PC-9 (cell line): ENCODE data around the gene PDLIM7. TPM values are rescaled to one million over a fixed set of nuclear protein-coding genes. Genes with fewer than 3 reads are reported as not detected.

Experiments used
- BruUV-seq: library from RNA; stranded (reverse); fragments of 400-500 nt; replicated peaks from 2 replicates; lab custom pipeline; 2021; lab: Mats Ljungman, UMichigan
- CTCF ChIA-PET: fragments of 300-600 bp; sonication (Branson Sonifier 250); formaldehyde crosslinking; loops from one replicate; lab custom pipeline; 2022; ENCODE audit warnings: antibody characterized with exemption; lab: Charles Lee
- POLR2A ChIA-PET: fragments of 300-600 bp; sonication (Branson Sonifier 250); formaldehyde crosslinking; loops from one replicate; lab custom pipeline; 2022; ENCODE audit warnings: antibody characterized with exemption; ENCODE audit not compliant: unreplicated experiment; lab: Charles Lee
- DNase-seq, 2 experiments: peaks; one replicate each; pipeline versions ENCODE4 v3.0.0 to v3.0.0-alpha.2; 2015 to 2022; ENCODE audit warnings: mixed read lengths in 1 of 2
- H2AFZ ChIP-seq: fragments of 200-600 bp; sonication (generic); 2 replicates; pipeline ENCODE4 v1.8.1; 2017; ENCODE audit warnings: antibody characterized with exemption
- H3F3A ChIP-seq: fragments of 200-600 bp; sonication (generic); 2 replicates; pipeline ENCODE4 v1.8.1; 2017; ENCODE audit warnings: antibody characterized with exemption, mild to moderate bottlenecking, low read depth; ENCODE audit not compliant: insufficient read depth
- H3K27ac ChIP-seq: fragments of 200-600 bp; sonication (generic); 2 replicates; pipeline ENCODE4 v1.6.1; 2016; ENCODE audit warnings: mixed run types
- H3K27me3 ChIP-seq: fragments of 200-600 bp; sonication (generic); 2 replicates; pipeline ENCODE4 v1.6.1; 2016; ENCODE audit warnings: low read depth, mixed run types; ENCODE audit not compliant: insufficient read depth
- H3K36me3 ChIP-seq: fragments of 200-600 bp; sonication (generic); 2 replicates; pipeline ENCODE4 v1.6.1; 2016; ENCODE audit warnings: low read depth, mixed run types
- H3K4me1 ChIP-seq: fragments of 200-600 bp; sonication (generic); replicated peaks from 2 replicates; pipeline ENCODE4 v1.6.1; 2016; ENCODE audit warnings: mixed run types; ENCODE audit not compliant: insufficient read depth
- H3K4me2 ChIP-seq: fragments of 200-600 bp; sonication (generic); 2 replicates; pipeline ENCODE4 v1.6.1; 2017; ENCODE audit warnings: mixed run types
- H3K4me3 ChIP-seq: fragments of 200-600 bp; sonication (generic); 2 replicates; pipeline ENCODE4 v1.6.1; 2016; ENCODE audit warnings: mixed run types
- H3K79me2 ChIP-seq: fragments of 200-600 bp; sonication (generic); 2 replicates; pipeline ENCODE4 v1.6.1; 2017; ENCODE audit warnings: low read depth, mixed run types
- H3K9me2 ChIP-seq: fragments of 200-600 bp; sonication (generic); 2 replicates; pipeline ENCODE4 v1.8.1; 2017; ENCODE audit warnings: mild to moderate bottlenecking; ENCODE audit not compliant: insufficient read depth
- H3K9me3 ChIP-seq: fragments of 200-600 bp; sonication (generic); 2 replicates; pipeline ENCODE4 v1.8.1; 2016; ENCODE audit warnings: low read depth; ENCODE audit not compliant: insufficient read depth
- H4K20me1 ChIP-seq: fragments of 200-600 bp; sonication (generic); 2 replicates; pipeline ENCODE4 v1.8.1; 2017; ENCODE audit not compliant: insufficient read depth
- EZH2 ChIP-seq: fragments of 200-600 bp; sonication (generic); IDR thresholded peaks from 2 replicates; pipeline ENCODE4 v1.8.0; 2017; ENCODE audit warnings: antibody characterized with exemption, low read depth
- intact Hi-C: fragments of 100-400 bp; cut with micrococcal nuclease; formaldehyde crosslinking; loops from one replicate; pipeline ENCODE4 v1.10.0; 2022; ENCODE audit not compliant: unreplicated experiment
- total RNA-seq: library from RNA; stranded (reverse); gene quantifications from 2 replicates; pipeline ENCODE4 v1.2.3, GENCODE V29; 2021
- TF ChIP-seq, protein P1 (sequence below): fragments of 200-600 bp; sonication (generic); conservative IDR thresholded peaks from 2 replicates; pipeline ENCODE4 v1.6.1; 2017; ENCODE audit warnings: mixed run types, antibody characterized with exemption, mild to moderate bottlenecking, moderate library complexity

The PDLIM7 gene
- total RNA-seq, 1 experiment from 2014 or later, result 167 TPM

- 0 out of 2 replicates have a peak, but pooled peaks cover 9% of the 10 kb centered on the region for H3K79me2 ChIP-seq
- H3K4me3 ChIP-seq, result no peak overlapping the region
- TF ChIP-seq, protein P1, sequence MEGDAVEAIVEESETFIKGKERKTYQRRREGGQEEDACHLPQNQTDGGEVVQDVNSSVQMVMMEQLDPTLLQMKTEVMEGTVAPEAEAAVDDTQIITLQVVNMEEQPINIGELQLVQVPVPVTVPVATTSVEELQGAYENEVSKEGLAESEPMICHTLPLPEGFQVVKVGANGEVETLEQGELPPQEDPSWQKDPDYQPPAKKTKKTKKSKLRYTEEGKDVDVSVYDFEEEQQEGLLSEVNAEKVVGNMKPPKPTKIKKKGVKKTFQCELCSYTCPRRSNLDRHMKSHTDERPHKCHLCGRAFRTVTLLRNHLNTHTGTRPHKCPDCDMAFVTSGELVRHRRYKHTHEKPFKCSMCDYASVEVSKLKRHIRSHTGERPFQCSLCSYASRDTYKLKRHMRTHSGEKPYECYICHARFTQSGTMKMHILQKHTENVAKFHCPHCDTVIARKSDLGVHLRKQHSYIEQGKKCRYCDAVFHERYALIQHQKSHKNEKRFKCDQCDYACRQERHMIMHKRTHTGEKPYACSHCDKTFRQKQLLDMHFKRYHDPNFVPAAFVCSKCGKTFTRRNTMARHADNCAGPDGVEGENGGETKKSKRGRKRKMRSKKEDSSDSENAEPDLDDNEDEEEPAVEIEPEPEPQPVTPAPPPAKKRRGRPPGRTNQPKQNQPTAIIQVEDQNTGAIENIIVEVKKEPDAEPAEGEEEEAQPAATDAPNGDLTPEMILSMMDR, result no peak
- no peak for TF ChIP-seq EZH2
- ChIA-PET CTCF (interaction anchor here (0.7 kb wide), 1 partner anchor 14 kb away, joined by 3 read pairs; no protein-coding TSS in a partner anchor), POLR2A (no interaction called here)
- H3K36me3 ChIP-seq, result peaks cover 5% of the 10 kb centered on the region; the same call in 1 of the 2 replicates
- H3F3A ChIP-seq, result peaks cover 6% of the 10 kb centered on the region; the same call in 1 of the 2 replicates
- no peaks in the 10 kb centered on the region for H3K9me2 ChIP-seq
- H3K27me3 ChIP-seq, result no peaks in the 10 kb centered on the region
- no peak overlapping the region for H3K4me2 ChIP-seq
- BruUV-seq, result no TSS peak
- H3K27ac ChIP-seq, result no peak overlapping the region
- H4K20me1 ChIP-seq, result no peaks in the 10 kb centered on the region
- H3K9me3 ChIP-seq, result no peaks in the 10 kb centered on the region
- H3K4me1 ChIP-seq, result peaks cover 7% of the 10 kb centered on the region
- intact Hi-C loops, result no loop called here
- no peak for DNase-seq
- H2AFZ ChIP-seq, result no peak overlapping the region
These were observed 26.5 kb upstream of the PDLIM7 start for GRCh38 chr5:177523711-177524538.

GRCh38 chr5:177520916-177521513, 23.6 kb upstream of the PDLIM7 start:
- Histone ChIP-seq H3K27me3 (no peaks in the 10 kb centered on the region), H3K36me3 (peaks cover 5% of the 10 kb centered on the region; the same call in 1 of the 2 replicates), H3K27ac (no peak overlapping the region), H3F3A (peaks cover 7% of the 10 kb centered on the region; the same call in 1 of the 2 replicates), H2AFZ (no peak overlapping the region), H4K20me1 (no peaks in the 10 kb centered on the region), H3K9me2 (no peaks in the 10 kb centered on the region), H3K4me3 (no peak overlapping the region), H3K9me3 (no peaks in the 10 kb centered on the region), H3K4me1 (peaks cover 10% of the 10 kb centered on the region), H3K79me2 (peaks cover 17% of the 10 kb centered on the region), H3K4me2 (no peak overlapping the region)
- TF ChIP-seq, protein P1, result no peak
- TF ChIP-seq EZH2, result no peak
- ChIA-PET CTCF (no interaction called here), POLR2A (no interaction called here)
- no TSS peak for BruUV-seq
- DNase-seq, result no peak
- intact Hi-C loops, result no loop called here

GRCh38 chr5:177520271-177520670, 22.9 kb upstream of the PDLIM7 start:
- Histone ChIP-seq H3K9me2 (no peaks in the 10 kb centered on the region), H2AFZ (no peak overlapping the region), H3K79me2 (peaks cover 24% of the 10 kb centered on the region), H3K4me2 (no peak overlapping the region), H3K4me1 (peaks cover 17% of the 10 kb centered on the region), H3K27ac (no peak overlapping the region), H3K27me3 (no peaks in the 10 kb centered on the region), H3F3A (peaks cover 7% of the 10 kb centered on the region; the same call in 1 of the 2 replicates), H3K36me3 (peaks cover 9% of the 10 kb centered on the region), H3K4me3 (no peak overlapping the region), H3K9me3 (no peaks in the 10 kb centered on the region), H4K20me1 (no peaks in the 10 kb centered on the region)
- POLR2A ChIA-PET, result no interaction called here
- no peak for DNase-seq
- no TSS peak for BruUV-seq
- CTCF ChIA-PET, result no interaction called here
- TF ChIP-seq EZH2, result no peak
- TF ChIP-seq, protein P1, result no peak
- intact Hi-C loops, result no loop called here
